HEK293 (cell line): Measurements from ENCODE around the gene FANCC.
A peak's percentile ranks its signal among the peaks of the same experiment; 100 is the strongest.

Experiments used
- CTCF ChIA-PET: fragments of 350-600 bp; formaldehyde crosslinking; extraction: SDS; loops from one replicate; lab custom pipeline; 2021; ENCODE audit warnings: antibody characterized with exemption; lab: Yijun Ruan, JAX
- POLR2A ChIA-PET: fragments of 300-600 bp; formaldehyde crosslinking; extraction: SDS; loops from one replicate; lab custom pipeline; 2020; ENCODE audit warnings: antibody characterized with exemption, inconsistent platforms; lab: Yijun Ruan, JAX
- H3K27ac ChIP-seq: fragments of 200-500 bp; sonication (Bioruptor generic); 2 replicates; pipeline ENCODE4 v1.5.1; 2014; ENCODE audit warnings: low read depth, low read length, control low read depth, inconsistent platforms; ENCODE audit errors: extremely low read depth
- H3K36me3 ChIP-seq, 2 experiments: fragments of 200-500 bp in 1 of 2; sonication (Bioruptor generic) in 1 of 2; 1 replicate in 1 of 2; 2 replicates in 1 of 2; pipeline ENCODE4 v1.5.1; 2014 to 2017; ENCODE audit warnings: inconsistent platforms in 2 of 2, low read length in 2 of 2; ENCODE audit not compliant: control insufficient read depth in 2 of 2, insufficient read depth in 1 of 2
- H3K4me1 ChIP-seq: fragments of 200-500 bp; sonication (Bioruptor generic); 2 replicates; pipeline ENCODE4 v1.5.1; 2014; ENCODE audit warnings: mild to moderate bottlenecking, low read length, inconsistent platforms; ENCODE audit not compliant: control insufficient read depth, insufficient read depth
- H3K4me3 ChIP-seq: 2 replicates; pipeline ENCODE4 v1.5.1; 2011; ENCODE audit warnings: low read depth, mild to moderate bottlenecking, control low read depth, low read length, moderate library complexity
- H3K9me3 ChIP-seq: fragments of 200-500 bp; sonication (Bioruptor generic); 2 replicates; pipeline ENCODE4 v1.5.1; 2014; ENCODE audit warnings: low read depth, low read length, inconsistent platforms; ENCODE audit not compliant: control insufficient read depth, insufficient read depth
- GFI1B ChIP-seq: fragments of 450-650 bp; formaldehyde crosslinking; IDR thresholded peaks from 2 replicates; pipeline ENCODE4 v1.5.1; 2016; ENCODE audit warnings: missing biosample characterization, missing genetic modification characterization
- MEIS1 ChIP-seq: sonication (generic); formaldehyde crosslinking; IDR thresholded peaks from 2 replicates; pipeline ENCODE4 v1.8.1; 2022; ENCODE audit warnings: missing genetic modification reagents, mild to moderate bottlenecking, borderline replicate concordance
- ZIC2 ChIP-seq: fragments of 450-650 bp; formaldehyde crosslinking; IDR thresholded peaks from 2 replicates; pipeline ENCODE4 v1.5.1; 2016; ENCODE audit warnings: missing biosample characterization, missing genetic modification characterization
- ZNF175 ChIP-seq: fragments of 450-650 bp; formaldehyde crosslinking; IDR thresholded peaks from 2 replicates; pipeline ENCODE4 v1.5.1; 2016; ENCODE audit warnings: missing biosample characterization, missing genetic modification characterization
- ZNF248 ChIP-seq: fragments of 450-650 bp; formaldehyde crosslinking; IDR thresholded peaks from 2 replicates; pipeline ENCODE4 v1.5.1; 2017; ENCODE audit warnings: missing biosample characterization, missing genetic modification characterization
- ZNF274 ChIP-seq, 2 experiments: fragments of 200-500 bp in 1 of 2; fragments of 450-650 bp in 1 of 2; sonication (Bioruptor generic) in 1 of 2; formaldehyde crosslinking in 1 of 2; IDR thresholded peaks; 2 replicates each; pipeline versions ENCODE4 v1.5.1 to v1.6.1; 2014 to 2016; ENCODE audit warnings: borderline replicate concordance in 1 of 2, inconsistent platforms in 1 of 2, low read length in 1 of 2, missing biosample characterization in 1 of 2, missing genetic modification characterization in 1 of 2
- ZNF302 ChIP-seq: fragments of 450-650 bp; formaldehyde crosslinking; IDR thresholded peaks from 2 replicates; pipeline ENCODE4 v1.5.1; 2016; ENCODE audit warnings: missing biosample characterization, missing genetic modification characterization, low read depth
- ZNF433 ChIP-seq: fragments of 450-650 bp; formaldehyde crosslinking; IDR thresholded peaks from 2 replicates; pipeline ENCODE4 v1.5.1; 2016; ENCODE audit warnings: missing biosample characterization, missing genetic modification characterization, low read depth
- ZNF548 ChIP-seq: fragments of 450-650 bp; formaldehyde crosslinking; IDR thresholded peaks from 2 replicates; pipeline ENCODE4 v1.5.1; 2016; ENCODE audit warnings: missing biosample characterization, missing genetic modification characterization
- ZNF555 ChIP-seq: fragments of 450-650 bp; formaldehyde crosslinking; conservative IDR thresholded peaks from 2 replicates; pipeline ENCODE4 v1.5.1; 2017; ENCODE audit warnings: missing biosample characterization, mild to moderate bottlenecking, missing genetic modification characterization, inconsistent platforms
- TF ChIP-seq, protein P1 (sequence below): fragments of 450-650 bp; formaldehyde crosslinking; conservative IDR thresholded peaks from 2 replicates; pipeline ENCODE4 v1.5.1; 2016; ENCODE audit warnings: low read depth, missing biosample characterization, missing genetic modification characterization
- TF ChIP-seq, protein P2 (sequence below): fragments of 450-650 bp; formaldehyde crosslinking; IDR thresholded peaks from 2 replicates; pipeline ENCODE4 v1.5.1; 2016; ENCODE audit warnings: missing biosample characterization, missing genetic modification characterization
- TF ChIP-seq, protein P3 (sequence below): fragments of 450-650 bp; formaldehyde crosslinking; IDR thresholded peaks from 2 replicates; pipeline ENCODE4 v1.5.1; 2016; ENCODE audit warnings: missing biosample characterization, missing genetic modification characterization
- TF ChIP-seq, protein P4 (sequence below): fragments of 450-650 bp; formaldehyde crosslinking; IDR thresholded peaks from 2 replicates; pipeline ENCODE4 v1.5.1; 2016; ENCODE audit warnings: missing biosample characterization, missing genetic modification characterization

The FANCC gene

DNA sequence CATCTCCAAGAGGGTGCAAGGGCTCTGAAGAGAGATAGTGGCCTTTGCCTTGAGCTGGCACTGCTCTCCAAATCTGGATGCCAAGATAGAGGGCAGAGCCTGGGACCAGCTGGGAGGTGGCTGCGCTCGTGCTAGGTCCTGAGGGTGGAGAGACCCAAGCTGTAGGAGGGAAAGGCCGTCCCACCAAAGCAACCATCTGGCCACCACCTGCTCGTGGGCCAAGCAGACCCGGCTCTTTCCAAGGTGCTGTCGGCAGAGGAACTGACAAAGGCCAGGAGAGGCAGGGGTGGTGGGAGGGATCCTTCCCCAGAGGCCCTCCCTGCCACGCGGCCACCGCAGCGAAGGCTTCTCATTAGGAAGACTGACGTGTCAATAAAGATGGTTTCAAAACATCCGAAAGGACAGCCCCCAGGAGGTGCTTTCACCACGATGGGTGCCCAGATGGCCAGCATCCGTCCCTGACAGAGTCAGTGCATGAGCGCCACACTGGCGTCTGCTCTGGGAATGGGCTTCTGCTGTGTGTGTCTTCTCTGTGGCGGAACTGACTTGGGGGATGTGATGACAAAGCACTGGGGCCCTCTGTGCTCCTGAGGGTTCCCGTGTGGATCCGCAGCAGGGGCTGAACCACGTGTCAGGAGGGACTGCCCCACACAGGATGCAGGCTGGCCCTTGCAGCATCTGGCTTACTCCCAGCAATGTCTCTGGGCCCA, 213.5 kb downstream of the FANCC start:
- ChIA-PET CTCF (no interaction called here), POLR2A (no interaction called here)
- no peaks in the 10 kb centered on the region for H3K9me3 ChIP-seq
- TF ChIP-seq ZNF555 (tag by site-specific recombination) (no peak), ZNF274 (IDR thresholded peaks at IDR 0.05; ENCODE audit: low read length) (no peak), ZNF274 (tag by site-specific recombination; IDR thresholded peaks at IDR 0.05; ENCODE audit: borderline replicate concordance) (no peak), MEIS1 (no peak)
- TF ChIP-seq, protein P1, sequence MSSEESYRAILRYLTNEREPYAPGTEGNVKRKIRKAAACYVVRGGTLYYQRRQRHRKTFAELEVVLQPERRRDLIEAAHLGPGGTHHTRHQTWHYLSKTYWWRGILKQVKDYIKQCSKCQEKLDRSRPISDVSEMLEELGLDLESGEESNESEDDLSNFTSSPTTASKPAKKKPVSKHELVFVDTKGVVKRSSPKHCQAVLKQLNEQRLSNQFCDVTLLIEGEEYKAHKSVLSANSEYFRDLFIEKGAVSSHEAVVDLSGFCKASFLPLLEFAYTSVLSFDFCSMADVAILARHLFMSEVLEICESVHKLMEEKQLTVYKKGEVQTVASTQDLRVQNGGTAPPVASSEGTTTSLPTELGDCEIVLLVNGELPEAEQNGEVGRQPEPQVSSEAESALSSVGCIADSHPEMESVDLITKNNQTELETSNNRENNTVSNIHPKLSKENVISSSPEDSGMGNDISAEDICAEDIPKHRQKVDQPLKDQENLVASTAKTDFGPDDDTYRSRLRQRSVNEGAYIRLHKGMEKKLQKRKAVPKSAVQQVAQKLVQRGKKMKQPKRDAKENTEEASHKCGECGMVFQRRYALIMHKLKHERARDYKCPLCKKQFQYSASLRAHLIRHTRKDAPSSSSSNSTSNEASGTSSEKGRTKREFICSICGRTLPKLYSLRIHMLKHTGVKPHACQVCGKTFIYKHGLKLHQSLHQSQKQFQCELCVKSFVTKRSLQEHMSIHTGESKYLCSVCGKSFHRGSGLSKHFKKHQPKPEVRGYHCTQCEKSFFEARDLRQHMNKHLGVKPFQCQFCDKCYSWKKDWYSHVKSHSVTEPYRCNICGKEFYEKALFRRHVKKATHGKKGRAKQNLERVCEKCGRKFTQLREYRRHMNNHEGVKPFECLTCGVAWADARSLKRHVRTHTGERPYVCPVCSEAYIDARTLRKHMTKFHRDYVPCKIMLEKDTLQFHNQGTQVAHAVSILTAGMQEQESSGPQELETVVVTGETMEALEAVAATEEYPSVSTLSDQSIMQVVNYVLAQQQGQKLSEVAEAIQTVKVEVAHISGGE (tag by site-specific recombination), result no peak
- TF ChIP-seq, all 188 proteins: peak for 0
- H3K27ac ChIP-seq, result no peak overlapping the region
- no peaks in the 10 kb centered on the region for H3K4me1 ChIP-seq
- no peak overlapping the region for H3K4me3 ChIP-seq
- H3K36me3 ChIP-seq, result peaks cover 0 to 36% of the 10 kb centered on the region in 2 experiments; a peak in 1 of 3 replicates

DNA sequence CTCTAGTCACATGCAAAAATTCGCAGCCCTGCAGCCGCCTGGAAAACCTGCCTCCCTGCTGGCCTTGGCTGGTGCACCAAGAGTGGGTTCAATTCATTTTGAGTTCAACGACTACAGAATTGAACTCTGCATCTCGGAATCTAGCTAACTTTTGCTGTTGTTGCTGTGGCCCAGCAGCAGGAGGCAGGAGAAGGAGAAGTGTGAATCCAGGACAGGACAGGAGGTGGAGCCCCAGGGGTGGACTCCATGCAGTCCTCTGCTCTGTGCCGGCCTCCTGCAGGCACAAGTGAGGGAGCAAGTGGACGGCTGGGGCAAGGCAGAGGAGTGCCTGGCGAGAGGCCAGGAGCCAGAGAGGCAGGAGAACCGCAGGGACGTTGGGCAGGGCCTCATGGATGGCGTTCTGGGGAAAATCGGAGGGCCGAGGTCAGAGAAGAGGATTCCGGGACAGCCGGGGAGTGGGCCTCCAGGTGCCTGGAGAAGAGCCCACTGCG, 214.2 kb downstream of the FANCC start:
- no peak overlapping the region for H3K4me3 ChIP-seq
- TF ChIP-seq ZNF433 (tag by site-specific recombination), result no peak
- peak; percentile 82 for TF ChIP-seq ZIC2 (tag by site-specific recombination)
- TF ChIP-seq ZNF248 (tag by site-specific recombination), result no peak
- TF ChIP-seq ZNF302 (tag by site-specific recombination), result no peak
- TF ChIP-seq ZNF175 (tag by site-specific recombination), result no peak
- TF ChIP-seq, protein P2, sequence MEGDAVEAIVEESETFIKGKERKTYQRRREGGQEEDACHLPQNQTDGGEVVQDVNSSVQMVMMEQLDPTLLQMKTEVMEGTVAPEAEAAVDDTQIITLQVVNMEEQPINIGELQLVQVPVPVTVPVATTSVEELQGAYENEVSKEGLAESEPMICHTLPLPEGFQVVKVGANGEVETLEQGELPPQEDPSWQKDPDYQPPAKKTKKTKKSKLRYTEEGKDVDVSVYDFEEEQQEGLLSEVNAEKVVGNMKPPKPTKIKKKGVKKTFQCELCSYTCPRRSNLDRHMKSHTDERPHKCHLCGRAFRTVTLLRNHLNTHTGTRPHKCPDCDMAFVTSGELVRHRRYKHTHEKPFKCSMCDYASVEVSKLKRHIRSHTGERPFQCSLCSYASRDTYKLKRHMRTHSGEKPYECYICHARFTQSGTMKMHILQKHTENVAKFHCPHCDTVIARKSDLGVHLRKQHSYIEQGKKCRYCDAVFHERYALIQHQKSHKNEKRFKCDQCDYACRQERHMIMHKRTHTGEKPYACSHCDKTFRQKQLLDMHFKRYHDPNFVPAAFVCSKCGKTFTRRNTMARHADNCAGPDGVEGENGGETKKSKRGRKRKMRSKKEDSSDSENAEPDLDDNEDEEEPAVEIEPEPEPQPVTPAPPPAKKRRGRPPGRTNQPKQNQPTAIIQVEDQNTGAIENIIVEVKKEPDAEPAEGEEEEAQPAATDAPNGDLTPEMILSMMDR (tag by site-specific recombination), result peak; percentile 39; the same call in 1 of the 2 replicates
- TF ChIP-seq, all 188 proteins: peak for 2
- ChIA-PET POLR2A (no interaction called here), CTCF (interaction anchor here (0.7 kb wide), 1 partner anchor 82 kb away, joined by 4 read pairs; no protein-coding TSS in a partner anchor)
- no peak overlapping the region for H3K27ac ChIP-seq
- H3K9me3 ChIP-seq, result no peaks in the 10 kb centered on the region
- peaks cover 0 to 36% of the 10 kb centered on the region in 2 experiments; a peak in 1 of 3 replicates for H3K36me3 ChIP-seq
- H3K4me1 ChIP-seq, result no peaks in the 10 kb centered on the region

DNA sequence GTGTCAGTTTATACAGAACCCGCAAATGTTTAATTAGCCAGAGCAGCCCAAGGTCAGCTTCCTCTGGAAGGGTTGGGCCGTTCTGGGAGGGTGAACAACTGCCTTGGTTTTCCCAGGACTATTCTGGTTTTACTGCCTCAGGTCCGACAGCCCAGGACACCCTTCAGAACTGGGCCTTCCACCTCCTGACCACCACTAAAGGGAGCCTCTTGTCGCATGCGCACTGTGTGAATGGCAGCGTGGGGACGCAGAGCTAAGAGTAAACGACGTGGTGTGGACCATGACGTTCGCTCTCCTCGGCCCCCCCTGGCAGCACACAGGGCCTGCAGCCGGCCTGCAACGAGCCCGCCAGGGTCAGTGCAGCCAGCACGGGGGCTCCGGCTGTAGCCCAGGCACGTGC, 214.9 kb downstream of the FANCC start:
- Histone ChIP-seq H3K27ac (no peak overlapping the region), H3K4me3 (no peak overlapping the region), H3K4me1 (no peaks in the 10 kb centered on the region), H3K36me3 (peaks cover 0 to 38% of the 10 kb centered on the region in 2 experiments; a peak in 1 of 3 replicates), H3K9me3 (no peaks in the 10 kb centered on the region)
- TF ChIP-seq, protein P3, sequence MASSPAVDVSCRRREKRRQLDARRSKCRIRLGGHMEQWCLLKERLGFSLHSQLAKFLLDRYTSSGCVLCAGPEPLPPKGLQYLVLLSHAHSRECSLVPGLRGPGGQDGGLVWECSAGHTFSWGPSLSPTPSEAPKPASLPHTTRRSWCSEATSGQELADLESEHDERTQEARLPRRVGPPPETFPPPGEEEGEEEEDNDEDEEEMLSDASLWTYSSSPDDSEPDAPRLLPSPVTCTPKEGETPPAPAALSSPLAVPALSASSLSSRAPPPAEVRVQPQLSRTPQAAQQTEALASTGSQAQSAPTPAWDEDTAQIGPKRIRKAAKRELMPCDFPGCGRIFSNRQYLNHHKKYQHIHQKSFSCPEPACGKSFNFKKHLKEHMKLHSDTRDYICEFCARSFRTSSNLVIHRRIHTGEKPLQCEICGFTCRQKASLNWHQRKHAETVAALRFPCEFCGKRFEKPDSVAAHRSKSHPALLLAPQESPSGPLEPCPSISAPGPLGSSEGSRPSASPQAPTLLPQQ (tag by site-specific recombination), result no peak
- TF ChIP-seq, protein P4, sequence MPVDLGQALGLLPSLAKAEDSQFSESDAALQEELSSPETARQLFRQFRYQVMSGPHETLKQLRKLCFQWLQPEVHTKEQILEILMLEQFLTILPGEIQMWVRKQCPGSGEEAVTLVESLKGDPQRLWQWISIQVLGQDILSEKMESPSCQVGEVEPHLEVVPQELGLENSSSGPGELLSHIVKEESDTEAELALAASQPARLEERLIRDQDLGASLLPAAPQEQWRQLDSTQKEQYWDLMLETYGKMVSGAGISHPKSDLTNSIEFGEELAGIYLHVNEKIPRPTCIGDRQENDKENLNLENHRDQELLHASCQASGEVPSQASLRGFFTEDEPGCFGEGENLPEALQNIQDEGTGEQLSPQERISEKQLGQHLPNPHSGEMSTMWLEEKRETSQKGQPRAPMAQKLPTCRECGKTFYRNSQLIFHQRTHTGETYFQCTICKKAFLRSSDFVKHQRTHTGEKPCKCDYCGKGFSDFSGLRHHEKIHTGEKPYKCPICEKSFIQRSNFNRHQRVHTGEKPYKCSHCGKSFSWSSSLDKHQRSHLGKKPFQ (tag by site-specific recombination), result no peak
- TF ChIP-seq GFI1B (tag by site-specific recombination) (no peak), ZNF555 (tag by site-specific recombination) (no peak), ZNF548 (tag by site-specific recombination) (no peak)
- CTCF ChIA-PET, result interaction anchor here (0.6 to 1.5 kb wide), 2 partner anchors 25 to 162 kb away, joined by 3 to 4 read pairs; no protein-coding TSS in a partner anchor
- POLR2A ChIA-PET, result no interaction called here
